Esophagus squamous epithelium (tissue), 5 donors: Measurements from ENCODE around the gene TMEM41B. TPM values are rescaled to one million over a fixed set of nuclear protein-coding genes. Genes with fewer than 3 reads are reported as not detected.
"Not testable (repeated sequence)": the region's sequence is repeated elsewhere in the genome, so short reads cannot be mapped to it uniquely, and the experiment has no call there.

Source experiments
- DNase-seq: peaks from one replicate; lab custom pipeline; 2025; lab: John Stamatoyannopoulos, UW
- H3K27ac ChIP-seq, 4 donors: fragments of 200-600 bp; sonication (generic); one replicate each; pipeline ENCODE4 v1.5.1; 2016 to 2019; ENCODE audit warnings: mild to moderate bottlenecking in 1 of 4
- H3K27me3 ChIP-seq, 4 donors: fragments of 200-600 bp; sonication (generic); 1 replicate in 3 of 4; 2 replicates in 1 of 4; pipeline versions ENCODE4 v1.5.1 to v1.6.0; 2017 to 2021; ENCODE audit warnings: antibody characterized with exemption in 1 of 4
- H3K36me3 ChIP-seq, 3 donors: fragments of 200-600 bp; sonication (generic); one replicate each; pipeline ENCODE4 v1.5.1; 2016 to 2019
- H3K4me1 ChIP-seq, 3 donors: fragments of 200-600 bp; sonication (generic); one replicate each; pipeline ENCODE4 v1.5.1; 2017 to 2019
- H3K4me3 ChIP-seq, 4 donors: fragments of 200-600 bp; sonication (generic); 1 replicate in 3 of 4; 2 replicates in 1 of 4; pipeline ENCODE4 v1.5.1; 2016 to 2019; ENCODE audit warnings: mild to moderate bottlenecking in 2 of 4, moderate library complexity in 1 of 4
- H3K9me3 ChIP-seq, 3 donors: fragments of 200-600 bp; sonication (generic); one replicate each; pipeline ENCODE4 v1.5.1; 2016 to 2019
- POLR2A ChIP-seq, 4 donors: fragments of 450-650 bp; IDR thresholded peaks; one replicate each; pipeline ENCODE4 v1.6.1; 2017; ENCODE audit warnings: antibody characterized with exemption in 4 of 4, mild to moderate bottlenecking in 4 of 4, moderate library complexity in 3 of 4
- WGBS, 2 donors: methylation state at CpG; one replicate each; pipeline ENCODE4 v1.1.5; 2018; 5-methylcytosine and 5-hydroxymethylcytosine counted together
- intact Hi-C: fragments of 100-400 bp; cut with DNase I; formaldehyde crosslinking; loops from one replicate; pipeline ENCODE4 v1.15.0; 2022
- total RNA-seq, 4 donors: library from RNA; depleted of rRNA; stranded (reverse); fragments of >200 nt; gene quantifications; one replicate each; pipeline ENCODE4 v1.1.0, GENCODE V29; 2016
- TF ChIP-seq, protein P1 (sequence below), 6 experiments: fragments of 450-650 bp in 4 of 6; fragments of 200-600 bp in 2 of 6; sonication (generic) in 2 of 6; IDR thresholded peaks; one replicate each; pipeline ENCODE4 v1.5.1; 2016 to 2019; ENCODE audit warnings: antibody characterized with exemption in 6 of 6, mild to moderate bottlenecking in 4 of 6, moderate library complexity in 4 of 6
- donor health status: DM: yes; HTN: yes; CAD: no.

TMEM41B gene
- total RNA-seq, 4 donors from 2014 or later, result 27.6 to 49.6 (median 34.9) TPM

DNA sequence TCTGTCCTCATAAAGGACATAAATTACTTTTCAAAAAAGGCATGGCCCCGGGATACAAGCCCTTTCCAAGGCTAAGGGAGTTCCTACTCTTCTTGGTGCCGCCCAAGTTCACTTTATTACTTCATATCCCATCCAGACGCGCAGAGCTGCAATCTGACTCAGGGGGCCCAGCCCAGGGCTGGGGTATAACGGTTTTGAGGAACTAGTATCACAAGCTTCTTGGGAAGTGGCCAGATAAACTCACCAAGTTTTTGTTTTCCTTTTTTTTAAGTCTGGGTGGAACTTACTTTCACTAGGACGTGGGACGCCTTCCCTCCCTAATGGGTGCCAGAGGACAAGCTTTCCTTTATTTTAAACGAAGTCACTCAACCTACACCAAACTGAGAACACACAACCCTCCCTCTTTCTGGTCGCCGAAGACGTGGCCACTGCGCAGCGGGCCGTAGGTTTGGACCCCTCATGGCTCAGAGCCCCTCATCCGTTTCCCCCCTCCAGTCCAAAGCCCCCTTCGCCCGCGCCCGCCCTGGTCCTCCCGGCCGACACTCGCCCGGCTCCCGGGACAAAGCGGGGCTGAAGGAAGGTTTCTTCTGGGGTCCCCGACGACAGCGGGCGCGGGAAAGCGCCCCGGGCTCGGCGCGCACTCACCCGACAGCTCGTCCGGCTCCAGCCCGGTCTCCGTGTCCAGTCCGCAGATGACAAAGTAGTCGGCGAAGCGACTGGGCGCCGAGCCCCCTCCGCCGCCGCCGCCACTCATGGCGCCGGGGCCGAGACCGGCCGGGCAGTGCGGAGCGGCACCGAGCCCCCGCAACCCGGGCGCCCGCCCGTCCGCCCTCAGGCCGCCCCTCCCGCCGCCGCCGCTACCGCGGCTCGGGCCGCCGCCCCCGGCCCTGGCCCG lies 49.8 kb downstream of the TMEM41B start:
- peak overlapping the region; percentile 86 to 95 (median 90) for H3K27ac ChIP-seq
- 1 to 2% methylated on average over 13 to 14 of the region's 76 CpGs for WGBS, 2 donors
- no peaks in the 10 kb centered on the region for H3K36me3 ChIP-seq
- peaks cover 0 to 8% (median 0%) of the 10 kb centered on the region in 4 donors for H3K27me3 ChIP-seq
- H3K9me3 ChIP-seq, result no peaks in the 10 kb centered on the region
- TF ChIP-seq POLR2A (IDR thresholded peaks at IDR 0.05), result peak in 2 of 4 donors; percentile 31 to 38
- TF ChIP-seq, protein P1, sequence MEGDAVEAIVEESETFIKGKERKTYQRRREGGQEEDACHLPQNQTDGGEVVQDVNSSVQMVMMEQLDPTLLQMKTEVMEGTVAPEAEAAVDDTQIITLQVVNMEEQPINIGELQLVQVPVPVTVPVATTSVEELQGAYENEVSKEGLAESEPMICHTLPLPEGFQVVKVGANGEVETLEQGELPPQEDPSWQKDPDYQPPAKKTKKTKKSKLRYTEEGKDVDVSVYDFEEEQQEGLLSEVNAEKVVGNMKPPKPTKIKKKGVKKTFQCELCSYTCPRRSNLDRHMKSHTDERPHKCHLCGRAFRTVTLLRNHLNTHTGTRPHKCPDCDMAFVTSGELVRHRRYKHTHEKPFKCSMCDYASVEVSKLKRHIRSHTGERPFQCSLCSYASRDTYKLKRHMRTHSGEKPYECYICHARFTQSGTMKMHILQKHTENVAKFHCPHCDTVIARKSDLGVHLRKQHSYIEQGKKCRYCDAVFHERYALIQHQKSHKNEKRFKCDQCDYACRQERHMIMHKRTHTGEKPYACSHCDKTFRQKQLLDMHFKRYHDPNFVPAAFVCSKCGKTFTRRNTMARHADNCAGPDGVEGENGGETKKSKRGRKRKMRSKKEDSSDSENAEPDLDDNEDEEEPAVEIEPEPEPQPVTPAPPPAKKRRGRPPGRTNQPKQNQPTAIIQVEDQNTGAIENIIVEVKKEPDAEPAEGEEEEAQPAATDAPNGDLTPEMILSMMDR (IDR thresholded peaks at IDR 0.05), result no peak
- intact Hi-C loops, result no loop called here
- peak overlapping the region; percentile 69 to 88 (median 74) for H3K4me3 ChIP-seq
- DNase-seq, result peak; percentile 7
- H3K4me1 ChIP-seq, result peaks cover 9 to 49% (median 19%) of the 10 kb centered on the region in 3 donors

DNA sequence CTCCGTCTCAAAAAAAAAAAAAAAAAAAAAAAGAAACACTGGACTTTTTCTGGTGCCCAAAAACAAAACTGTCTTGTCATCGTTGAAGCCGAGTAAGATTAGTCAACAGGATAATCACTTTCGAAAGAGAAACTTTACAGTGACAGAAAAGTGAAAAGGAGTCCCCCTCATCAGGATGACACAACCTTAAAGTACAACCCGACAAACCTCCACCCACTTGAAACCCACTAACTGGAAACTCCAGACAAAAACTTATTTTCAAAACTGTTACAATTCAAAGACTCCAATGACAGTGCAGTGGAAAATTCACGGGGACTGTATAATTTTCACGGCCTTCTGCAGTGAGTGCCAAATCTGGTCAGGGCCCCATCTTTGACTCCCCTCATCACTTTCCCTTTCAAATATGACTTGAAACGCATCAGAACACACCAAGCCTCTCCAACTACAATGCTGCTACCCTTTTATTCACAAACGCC lies 50.5 kb downstream of the TMEM41B start:
- WGBS, 2 donors, result 9 to 11% methylated on average over 8 to 9 of the region's 9 CpGs
- Histone ChIP-seq H3K27me3 (peaks cover 0 to 8% (median 0%) of the 10 kb centered on the region in 4 donors), H3K4me1 (peaks cover 9 to 49% (median 19%) of the 10 kb centered on the region in 3 donors), H3K36me3 (no peaks in the 10 kb centered on the region), H3K9me3 (no peaks in the 10 kb centered on the region), H3K4me3 (peak overlapping the region; percentile 69 to 88 (median 74)), H3K27ac (peak overlapping the region; percentile 86 to 95 (median 90))
- intact Hi-C loops, result no loop called here
- no peak for DNase-seq
- TF ChIP-seq, protein P1 (IDR thresholded peaks at IDR 0.05), result no peak
- no peak for TF ChIP-seq POLR2A (IDR thresholded peaks at IDR 0.05)

DNA sequence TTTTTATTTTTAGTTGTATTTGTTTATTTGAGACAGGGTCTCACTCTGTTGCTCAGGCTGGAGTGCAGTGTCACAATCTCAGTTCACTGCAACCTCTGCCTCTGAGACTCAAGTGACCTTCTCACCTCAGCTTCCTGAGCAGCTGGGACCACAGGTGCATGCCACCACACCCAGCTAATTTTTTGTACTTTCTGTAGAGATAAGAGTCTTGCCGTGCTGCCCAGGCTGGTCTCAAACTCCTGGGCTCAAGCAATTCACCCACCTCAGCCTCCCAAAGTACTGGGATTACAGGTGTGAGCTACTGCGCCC lies 53.6 kb downstream of the TMEM41B start:
- 56 to 72% methylated on average over 2 of the region's 2 CpGs for WGBS, 2 donors
- DNase-seq, H3K27ac ChIP-seq, H3K9me3 ChIP-seq, H3K4me3 ChIP-seq, H3K27me3 ChIP-seq, H3K36me3 ChIP-seq, intact Hi-C loops: not testable (repeated sequence)
- peaks cover 6 to 57% (median 17%) of the 10 kb centered on the region in 3 donors for H3K4me1 ChIP-seq

DNA sequence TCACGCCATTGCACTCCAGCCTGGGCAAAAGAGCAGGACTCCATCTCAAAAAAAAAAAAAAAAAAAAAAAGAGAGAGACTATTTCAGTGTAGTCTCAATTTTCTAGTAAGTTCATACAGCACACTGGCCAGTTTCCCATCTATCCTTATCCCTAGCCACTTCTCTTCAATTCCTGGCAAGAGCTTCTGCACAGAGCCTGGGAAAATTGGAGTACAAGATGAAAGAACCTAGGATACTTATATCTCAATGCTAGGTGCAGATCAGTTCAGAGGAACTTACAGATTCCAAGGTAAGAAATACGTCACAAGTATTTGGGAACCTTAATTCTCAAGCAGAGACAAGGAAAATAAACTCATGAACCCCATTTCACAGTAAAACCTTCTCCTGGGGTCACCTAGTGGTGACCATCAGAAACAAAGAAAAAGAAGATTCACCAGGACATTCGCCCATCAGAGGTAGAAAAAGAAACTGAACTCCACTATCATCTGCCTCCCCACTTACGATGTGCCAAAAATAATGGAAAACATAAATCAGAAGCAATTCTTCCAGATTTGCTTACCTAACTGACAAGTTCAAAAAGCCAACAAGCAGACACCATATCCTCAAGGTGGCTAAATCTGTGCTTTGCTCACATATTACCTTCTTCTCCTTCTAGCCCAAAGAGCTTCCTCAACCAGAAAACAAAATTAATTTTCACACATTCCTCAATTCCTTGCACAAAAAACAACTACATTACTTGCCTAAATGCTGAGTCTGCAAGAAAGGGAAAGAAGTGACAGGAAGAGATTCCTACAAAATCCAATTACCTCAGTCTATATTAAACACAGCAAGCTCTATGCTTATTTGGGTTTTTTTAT lies 54.2 kb downstream of the TMEM41B start:
- TF ChIP-seq POLR2A (IDR thresholded peaks at IDR 0.05), result no peak
- TF ChIP-seq, protein P1 (IDR thresholded peaks at IDR 0.05), result no peak
- no peaks in the 10 kb centered on the region for H3K9me3 ChIP-seq
- H3K4me1 ChIP-seq, result peaks cover under 1 to 51% (median 13%) of the 10 kb centered on the region in 3 donors
- no peak for DNase-seq
- peaks cover 0 to 4% (median 0%) of the 10 kb centered on the region in 3 donors for H3K36me3 ChIP-seq
- H3K27ac ChIP-seq, result no peak overlapping the region
- WGBS, 2 donors, result 68 to 74% methylated on average over 4 of the region's 4 CpGs
- H3K27me3 ChIP-seq, result peaks cover 0 to under 1% (median 0%) of the 10 kb centered on the region in 4 donors
- H3K4me3 ChIP-seq, result no peak overlapping the region
- intact Hi-C loops, result no loop called here

DNA sequence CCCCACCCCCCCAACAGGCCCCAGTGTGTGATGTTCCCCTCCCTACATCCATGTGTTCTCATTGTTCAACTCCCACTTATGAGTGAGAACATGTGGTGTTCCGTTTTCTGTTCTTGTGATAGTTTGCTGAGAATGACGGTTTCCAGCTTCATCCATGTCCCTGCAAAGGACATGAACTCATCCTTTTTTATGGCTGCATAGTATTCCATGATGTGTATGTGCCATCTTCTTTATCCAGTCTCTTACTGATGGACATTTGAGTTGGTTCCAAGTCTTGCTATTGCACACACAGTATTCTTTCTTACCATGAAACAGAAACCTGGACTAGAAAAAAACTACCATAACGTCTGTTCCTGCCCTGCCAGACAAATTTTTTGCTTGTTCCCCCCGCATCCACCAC lies 56.1 kb downstream of the TMEM41B start:
- 93 to 95% methylated on average over 4 of the region's 4 CpGs for WGBS, 2 donors
- not testable (repeated sequence) for H3K27me3 ChIP-seq
- peaks cover 0 to 39% (median 10%) of the 10 kb centered on the region in 3 donors for H3K4me1 ChIP-seq

More for the DNA sequence above, 56.1 kb downstream of the TMEM41B start:
- H3K4me3 ChIP-seq, DNase-seq, intact Hi-C loops, H3K27ac ChIP-seq, H3K9me3 ChIP-seq, H3K36me3 ChIP-seq: not testable (repeated sequence)
